ENCODE measurements around the gene TMEM11.

TMEM11 gene

DNA sequence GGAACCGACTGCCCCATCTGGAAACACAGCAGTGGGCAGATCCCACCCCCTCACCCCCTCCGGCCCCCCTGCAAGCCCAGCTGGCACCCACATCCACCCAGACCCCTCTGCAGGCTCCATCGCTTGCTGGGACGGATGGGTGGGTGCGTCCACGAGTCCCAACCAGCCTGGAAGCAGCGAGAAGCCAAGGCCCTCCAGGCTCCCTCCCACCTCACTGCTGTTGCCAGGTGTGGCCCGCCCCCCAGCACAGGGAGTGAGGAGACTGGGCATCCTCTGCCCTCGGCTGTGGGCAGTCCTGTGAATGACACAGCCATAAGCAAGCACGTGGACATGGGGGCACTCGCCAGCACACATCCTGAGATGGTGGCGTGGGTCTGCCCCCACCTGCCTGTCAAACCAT is 11.4 kb downstream of the TMEM11 start:
- no peaks in the 10 kb centered on the region for H3K36me3 ChIP-seq (ENCODE audit: control insufficient read depth, insufficient read depth, low read length)

DNA sequence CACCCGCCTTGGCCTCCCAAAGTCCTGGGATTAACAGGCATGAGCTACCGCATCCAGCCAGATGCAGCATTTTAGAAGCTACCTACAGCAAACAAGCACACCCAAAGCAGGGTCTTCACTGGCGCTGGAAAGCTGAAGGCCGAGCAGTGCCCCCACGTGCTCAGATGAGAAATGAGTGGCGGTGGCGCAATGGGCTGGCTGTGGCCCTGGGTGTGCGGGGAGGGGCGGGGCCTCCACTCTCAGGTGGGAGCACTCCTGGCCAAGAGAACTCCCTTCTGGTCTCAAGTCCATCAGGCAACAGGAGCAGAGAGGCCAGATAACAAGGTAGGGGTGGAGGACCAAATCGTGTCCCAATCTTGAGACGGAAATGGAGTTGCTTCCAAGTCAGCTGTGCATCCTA is 12.1 kb downstream of the TMEM11 start:
- Histone ChIP-seq H3K9ac (no peak overlapping the region), H3K4me2 (ENCODE audit: low read length) (no peak overlapping the region), H3K9me3 (ENCODE audit: control insufficient read depth, low read length) (no peaks in the 10 kb centered on the region), H3K27me3 (ENCODE audit: control insufficient read depth, insufficient read depth, low read length) (no peaks in the 10 kb centered on the region), H3K4me3 (ENCODE audit: low read depth, low read length) (no peak overlapping the region), H2AFZ (no peak overlapping the region), H3K79me2 (peaks cover 69% of the 10 kb centered on the region), H3K36me3 (ENCODE audit: control insufficient read depth, insufficient read depth, low read length) (no peaks in the 10 kb centered on the region), H3K27ac (no peak overlapping the region), H3K4me1 (peaks cover 9% of the 10 kb centered on the region)
- TF ChIP-seq, protein P1, sequence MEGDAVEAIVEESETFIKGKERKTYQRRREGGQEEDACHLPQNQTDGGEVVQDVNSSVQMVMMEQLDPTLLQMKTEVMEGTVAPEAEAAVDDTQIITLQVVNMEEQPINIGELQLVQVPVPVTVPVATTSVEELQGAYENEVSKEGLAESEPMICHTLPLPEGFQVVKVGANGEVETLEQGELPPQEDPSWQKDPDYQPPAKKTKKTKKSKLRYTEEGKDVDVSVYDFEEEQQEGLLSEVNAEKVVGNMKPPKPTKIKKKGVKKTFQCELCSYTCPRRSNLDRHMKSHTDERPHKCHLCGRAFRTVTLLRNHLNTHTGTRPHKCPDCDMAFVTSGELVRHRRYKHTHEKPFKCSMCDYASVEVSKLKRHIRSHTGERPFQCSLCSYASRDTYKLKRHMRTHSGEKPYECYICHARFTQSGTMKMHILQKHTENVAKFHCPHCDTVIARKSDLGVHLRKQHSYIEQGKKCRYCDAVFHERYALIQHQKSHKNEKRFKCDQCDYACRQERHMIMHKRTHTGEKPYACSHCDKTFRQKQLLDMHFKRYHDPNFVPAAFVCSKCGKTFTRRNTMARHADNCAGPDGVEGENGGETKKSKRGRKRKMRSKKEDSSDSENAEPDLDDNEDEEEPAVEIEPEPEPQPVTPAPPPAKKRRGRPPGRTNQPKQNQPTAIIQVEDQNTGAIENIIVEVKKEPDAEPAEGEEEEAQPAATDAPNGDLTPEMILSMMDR (IDR thresholded peaks at IDR 0.05), result no peak

More for the DNA sequence above, 11.4 kb downstream of the TMEM11 start:
- Histone ChIP-seq H3K27ac (no peak overlapping the region), H3K4me1 (peaks cover 9% of the 10 kb centered on the region), H3K4me3 (ENCODE audit: low read depth, low read length) (no peak overlapping the region), H3K9me3 (ENCODE audit: control insufficient read depth, low read length) (no peaks in the 10 kb centered on the region), H3K4me2 (ENCODE audit: low read length) (no peak overlapping the region), H3K79me2 (peaks cover 75% of the 10 kb centered on the region), H2AFZ (no peak overlapping the region), H3K9ac (no peak overlapping the region), H3K27me3 (ENCODE audit: control insufficient read depth, insufficient read depth, low read length) (no peaks in the 10 kb centered on the region)
- TF ChIP-seq, protein P1 (IDR thresholded peaks at IDR 0.05), result no peak

DNA sequence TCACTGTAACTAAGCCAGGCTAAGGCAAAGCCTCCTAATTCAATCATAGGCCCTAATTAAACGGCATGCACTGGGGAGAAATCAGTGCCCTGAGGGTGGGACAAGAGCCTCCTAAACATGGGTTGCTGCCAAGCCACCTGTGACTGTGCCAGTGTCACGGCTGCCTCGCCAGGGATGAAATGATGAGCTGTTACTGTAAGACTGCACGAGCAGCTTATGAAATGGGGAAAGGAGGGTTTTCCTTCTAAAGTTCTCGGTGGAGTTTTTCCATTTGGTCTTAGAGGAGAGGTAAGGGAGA is 12.7 kb downstream of the TMEM11 start:
- no peak overlapping the region for H2AFZ ChIP-seq
- peaks cover 9% of the 10 kb centered on the region for H3K4me1 ChIP-seq
- no peak overlapping the region for H3K4me3 ChIP-seq (ENCODE audit: low read depth, low read length)
- TF ChIP-seq, protein P1 (IDR thresholded peaks at IDR 0.05), result no peak
- no peak overlapping the region for H3K9ac ChIP-seq
- no peak overlapping the region for H3K27ac ChIP-seq
- H3K4me2 ChIP-seq (ENCODE audit: low read length), result no peak overlapping the region
- peaks cover 62% of the 10 kb centered on the region for H3K79me2 ChIP-seq
- no peaks in the 10 kb centered on the region for H3K36me3 ChIP-seq (ENCODE audit: control insufficient read depth, insufficient read depth, low read length)
- H3K27me3 ChIP-seq (ENCODE audit: control insufficient read depth, insufficient read depth, low read length), result no peaks in the 10 kb centered on the region
- H3K9me3 ChIP-seq (ENCODE audit: control insufficient read depth, low read length), result no peaks in the 10 kb centered on the region

DNA sequence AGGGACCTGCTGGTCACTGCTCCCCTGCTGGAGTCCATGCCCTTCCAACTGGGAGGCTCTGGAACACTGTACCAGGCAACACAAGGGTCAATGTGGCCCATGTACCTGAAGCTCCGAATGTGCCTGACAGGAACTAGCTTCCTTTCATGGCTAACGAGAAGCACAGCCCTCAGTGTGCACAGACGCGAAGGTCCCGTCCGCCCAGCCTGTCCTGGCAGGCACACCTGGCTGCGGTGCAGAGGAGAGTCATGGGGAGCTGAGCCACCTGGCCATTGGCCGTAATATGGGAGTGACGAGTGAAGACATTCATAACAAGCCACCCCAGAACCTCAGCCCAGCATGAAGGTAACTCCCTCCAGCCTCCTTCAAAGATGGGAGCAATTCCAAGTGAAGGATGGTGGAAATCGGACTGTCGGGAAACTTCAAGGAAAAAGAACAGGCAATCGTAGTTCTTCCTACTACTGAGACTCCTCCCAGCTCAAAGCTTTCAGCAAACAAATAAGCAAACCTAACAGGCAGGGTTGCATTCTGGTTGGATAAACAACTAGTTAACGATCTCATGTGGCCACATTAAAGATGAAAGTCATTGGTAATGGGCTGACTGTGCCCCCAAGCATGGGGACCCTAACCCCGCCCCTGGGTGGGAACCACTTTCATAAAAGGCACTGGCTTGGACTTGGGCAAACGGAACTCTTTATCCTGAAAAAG is 13.2 kb downstream of the TMEM11 start:
- Histone ChIP-seq H3K4me3 (ENCODE audit: low read depth, low read length) (no peak overlapping the region), H3K4me1 (peaks cover 9% of the 10 kb centered on the region), H3K36me3 (ENCODE audit: control insufficient read depth, insufficient read depth, low read length) (no peaks in the 10 kb centered on the region), H2AFZ (no peak overlapping the region), H3K9ac (no peak overlapping the region), H3K9me3 (ENCODE audit: control insufficient read depth, low read length) (no peaks in the 10 kb centered on the region), H3K27me3 (ENCODE audit: control insufficient read depth, insufficient read depth, low read length) (no peaks in the 10 kb centered on the region), H3K4me2 (ENCODE audit: low read length) (no peak overlapping the region), H3K79me2 (peaks cover 59% of the 10 kb centered on the region), H3K27ac (no peak overlapping the region)
- TF ChIP-seq, protein P1 (IDR thresholded peaks at IDR 0.05), result no peak

DNA sequence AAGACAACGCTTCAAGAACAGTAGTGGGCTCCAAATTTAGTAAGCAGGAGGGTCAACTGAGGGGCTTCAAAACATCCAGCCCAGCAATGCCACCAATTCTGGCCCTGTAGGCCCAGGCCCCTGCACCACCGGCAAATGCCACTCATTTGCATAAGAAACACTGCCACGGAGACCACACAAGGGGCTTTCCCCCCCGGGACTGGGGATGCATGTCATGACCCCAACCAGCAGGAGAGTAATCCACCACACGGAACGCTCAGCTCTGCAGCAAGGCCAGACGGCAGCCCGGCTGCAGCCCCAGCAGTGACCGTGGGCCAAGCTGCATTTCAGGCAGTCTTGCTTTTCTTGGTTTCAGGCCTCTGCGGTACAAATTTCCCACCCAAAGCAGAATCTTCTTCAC is 14.1 kb downstream of the TMEM11 start:
- no peak overlapping the region for H3K4me3 ChIP-seq (ENCODE audit: low read depth, low read length)
- no peak overlapping the region for H3K9ac ChIP-seq
- peaks cover 9% of the 10 kb centered on the region for H3K4me1 ChIP-seq
- H3K27me3 ChIP-seq (ENCODE audit: control insufficient read depth, insufficient read depth, low read length), result no peaks in the 10 kb centered on the region
- no peaks in the 10 kb centered on the region for H3K9me3 ChIP-seq (ENCODE audit: control insufficient read depth, low read length)
- TF ChIP-seq, protein P1 (IDR thresholded peaks at IDR 0.05), result no peak
- no peak overlapping the region for H2AFZ ChIP-seq
- no peak overlapping the region for H3K4me2 ChIP-seq (ENCODE audit: low read length)
- peaks cover 50% of the 10 kb centered on the region for H3K79me2 ChIP-seq
- H3K27ac ChIP-seq, result no peak overlapping the region
- no peaks in the 10 kb centered on the region for H3K36me3 ChIP-seq (ENCODE audit: control insufficient read depth, insufficient read depth, low read length)
